WERI-Rb-1 (cell line): ENCODE data around the gene PRKAG2.

Experiments used
- DNase-seq: peaks from one replicate; pipeline ENCODE4 v3.0.0-alpha.2; 2020
- H3K27ac ChIP-seq: fragments of 250-450 bp; sonication (Bioruptor Pico); 2 replicates; pipeline ENCODE4 v1.5.1; 2020; ENCODE audit warnings: mild to moderate bottlenecking, moderate library complexity
- H3K27me3 ChIP-seq: fragments of 250-450 bp; sonication (Bioruptor Pico); 2 replicates; pipeline ENCODE4 v1.5.1; 2021; ENCODE audit warnings: mild to moderate bottlenecking, low read depth, moderate library complexity; ENCODE audit not compliant: insufficient read depth, severe bottlenecking
- H3K36me3 ChIP-seq: fragments of 250-450 bp; sonication (Bioruptor Pico); 2 replicates; pipeline ENCODE4 v1.5.1; 2020; ENCODE audit warnings: mild to moderate bottlenecking, moderate library complexity
- H3K4me3 ChIP-seq: 2 replicates; pipeline ENCODE4 v1.5.1; 2011; ENCODE audit warnings: low read depth, mild to moderate bottlenecking, control low read depth, low read length
- H3K9me3 ChIP-seq: fragments of 250-450 bp; sonication (Bioruptor Pico); 2 replicates; pipeline ENCODE4 v1.5.1; 2021; ENCODE audit warnings: mild to moderate bottlenecking, moderate library complexity; ENCODE audit not compliant: severe bottlenecking
- CTCF ChIP-seq: IDR thresholded peaks from 2 replicates; pipeline ENCODE4 v1.5.1; 2011; ENCODE audit warnings: low read depth, mild to moderate bottlenecking, control low read depth, inconsistent platforms, low read length

Gene PRKAG2

DNA sequence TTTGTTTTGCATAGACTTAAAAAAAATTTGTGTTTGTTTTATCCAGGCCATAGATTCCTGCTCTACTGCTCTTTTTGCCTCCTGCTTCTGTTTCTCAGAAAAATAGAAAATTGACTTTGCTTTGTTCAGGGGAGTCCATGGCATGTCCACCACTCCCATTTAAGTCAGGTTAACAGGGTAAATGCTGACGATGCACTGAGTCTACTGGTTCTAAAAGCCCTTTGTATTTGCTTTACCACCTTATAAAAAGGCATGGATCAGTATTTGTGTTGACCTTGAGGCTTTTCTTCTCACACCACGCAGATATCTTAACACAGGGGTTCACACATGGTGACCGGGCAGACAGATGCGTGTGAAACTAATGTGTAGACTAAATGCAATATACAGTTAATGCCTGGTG, 217.7 kb downstream of the PRKAG2 start:
- Histone ChIP-seq H3K27ac (no peak overlapping the region), H3K27me3 (no peaks in the 10 kb centered on the region), H3K9me3 (no peaks in the 10 kb centered on the region), H3K36me3 (no peaks in the 10 kb centered on the region), H3K4me3 (no peak overlapping the region)
- no peak for DNase-seq
- no peak for TF ChIP-seq CTCF

GRCh38 chr7:151658778-151659177, 218.1 kb downstream of the PRKAG2 start:
- no peak overlapping the region for H3K4me3 ChIP-seq
- no peaks in the 10 kb centered on the region for H3K27me3 ChIP-seq
- no peak for TF ChIP-seq CTCF
- no peaks in the 10 kb centered on the region for H3K36me3 ChIP-seq
- no peaks in the 10 kb centered on the region for H3K9me3 ChIP-seq
- no peak overlapping the region for H3K27ac ChIP-seq
- no peak for DNase-seq

DNA sequence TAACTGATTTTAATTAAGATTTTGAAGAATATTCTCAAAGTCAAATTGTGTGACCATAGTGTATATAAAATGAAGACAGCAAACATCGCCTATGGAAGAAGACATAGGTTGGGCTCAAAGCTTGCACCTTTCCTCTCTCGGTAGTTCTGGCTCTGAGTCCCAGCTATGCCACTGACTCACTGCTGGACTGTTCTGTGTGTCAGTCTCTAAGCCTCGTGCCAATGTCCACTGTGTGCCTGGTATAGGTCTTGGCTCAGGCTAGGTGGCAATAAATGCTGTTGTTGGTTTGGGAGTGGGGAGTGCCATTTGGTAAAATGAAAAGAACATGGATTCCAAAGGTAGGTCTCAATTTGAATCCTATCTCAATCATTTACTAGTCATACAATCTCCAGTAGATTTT, 219.7 kb downstream of the PRKAG2 start:
- H3K9me3 ChIP-seq = no peaks in the 10 kb centered on the region
- H3K27me3 ChIP-seq = no peaks in the 10 kb centered on the region
- no peak for TF ChIP-seq CTCF
- H3K4me3 ChIP-seq = no peak overlapping the region
- no peak overlapping the region for H3K27ac ChIP-seq
- DNase-seq = no peak
- no peaks in the 10 kb centered on the region for H3K36me3 ChIP-seq

DNA sequence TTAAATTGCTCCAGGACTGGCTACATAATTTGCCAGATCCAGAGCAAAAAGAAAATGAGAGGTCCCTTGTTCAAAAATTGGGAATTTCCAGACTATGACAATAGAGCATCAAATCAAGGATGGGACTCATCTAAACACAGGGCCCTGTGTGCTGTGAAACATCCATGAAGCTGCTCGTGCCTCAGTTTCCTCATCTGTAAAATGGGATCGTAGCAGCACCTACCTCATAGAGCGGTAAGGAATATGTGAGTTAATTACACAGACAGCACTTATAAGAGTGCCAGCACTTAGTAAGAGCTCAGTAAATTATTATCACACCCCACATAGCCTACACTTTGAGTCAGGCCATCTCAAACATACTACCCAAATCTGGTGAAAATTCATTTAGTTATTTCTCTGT, 221.4 kb downstream of the PRKAG2 start:
- Histone ChIP-seq H3K4me3 (no peak overlapping the region), H3K27ac (no peak overlapping the region), H3K27me3 (no peaks in the 10 kb centered on the region), H3K9me3 (no peaks in the 10 kb centered on the region), H3K36me3 (no peaks in the 10 kb centered on the region)
- no peak for TF ChIP-seq CTCF
- DNase-seq = no peak

GRCh38 chr7:151652111-151652510, 224.8 kb downstream of the PRKAG2 start:
- H3K9me3 ChIP-seq = no peaks in the 10 kb centered on the region
- no peak for DNase-seq
- H3K4me3 ChIP-seq = no peak overlapping the region
- H3K36me3 ChIP-seq = no peaks in the 10 kb centered on the region
- H3K27me3 ChIP-seq = no peaks in the 10 kb centered on the region
- TF ChIP-seq CTCF = no peak
- no peak overlapping the region for H3K27ac ChIP-seq

DNA sequence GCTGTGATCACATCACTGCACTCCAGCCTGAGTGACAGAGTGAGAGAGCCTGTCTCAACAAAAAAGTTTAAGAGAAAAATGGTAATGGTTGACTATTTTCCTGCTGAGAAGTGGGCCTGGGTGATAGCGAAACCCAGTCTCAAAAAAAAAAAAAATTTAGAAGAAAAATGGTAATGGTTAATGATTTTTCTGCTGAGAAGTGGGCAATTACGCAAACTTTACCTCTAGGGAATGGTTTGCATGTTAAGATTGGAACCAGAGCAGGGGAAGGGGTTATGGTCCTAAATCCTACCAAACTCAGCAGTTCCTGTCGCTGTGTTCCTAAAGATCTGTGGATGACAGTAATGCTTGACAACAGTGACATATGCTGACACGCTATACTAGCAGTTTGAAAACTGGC, 226.8 kb downstream of the PRKAG2 start:
- H3K36me3 ChIP-seq = no peaks in the 10 kb centered on the region
- no peaks in the 10 kb centered on the region for H3K27me3 ChIP-seq
- no peak for TF ChIP-seq CTCF
- H3K4me3 ChIP-seq = no peak overlapping the region
- DNase-seq = no peak
- no peaks in the 10 kb centered on the region for H3K9me3 ChIP-seq
- no peak overlapping the region for H3K27ac ChIP-seq
